ENCODE data around the gene MSH5.
A peak's percentile ranks its signal among the peaks of the same experiment; 100 is the strongest.
"Not testable (repeated sequence)": the region's sequence is repeated elsewhere in the genome, so short reads cannot be mapped to it uniquely, and the experiment has no call there.

The MSH5 gene

GRCh38 chr6:31777667-31778050 lies 37.9 kb downstream of the MSH5 start:
- DNase-seq (ENCODE audit: low read depth in 3 of 3, low spot score in 1 of 3): no peak

DNA sequence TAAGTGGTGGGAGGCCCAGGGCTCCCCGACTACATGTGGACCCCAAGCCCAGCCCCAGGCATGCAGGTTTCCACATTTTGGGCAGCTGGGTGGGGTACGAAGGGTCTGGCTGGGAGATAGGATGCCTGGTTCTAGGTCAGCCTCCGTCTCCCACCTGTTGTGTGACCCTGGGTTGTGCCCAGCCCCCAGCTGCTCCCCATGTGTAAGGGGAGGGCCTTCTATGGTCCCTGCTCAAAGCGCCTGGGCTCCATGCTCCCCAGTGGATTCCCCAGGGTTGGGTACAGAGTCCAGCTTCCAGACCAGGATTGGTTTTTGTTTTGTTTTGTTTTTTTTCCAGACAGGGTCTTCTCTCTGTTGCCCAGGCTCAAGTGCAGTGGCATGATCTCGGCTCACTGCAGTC lies 38.4 kb downstream of the MSH5 start:
- no peak for DNase-seq (ENCODE audit: low read depth in 3 of 3, low spot score in 1 of 3)

GRCh38 chr6:31778999-31779885 lies 39.4 kb downstream of the MSH5 start:
- DNase-seq (ENCODE audit: low read depth in 3 of 3, low spot score in 1 of 3): no peak

DNA sequence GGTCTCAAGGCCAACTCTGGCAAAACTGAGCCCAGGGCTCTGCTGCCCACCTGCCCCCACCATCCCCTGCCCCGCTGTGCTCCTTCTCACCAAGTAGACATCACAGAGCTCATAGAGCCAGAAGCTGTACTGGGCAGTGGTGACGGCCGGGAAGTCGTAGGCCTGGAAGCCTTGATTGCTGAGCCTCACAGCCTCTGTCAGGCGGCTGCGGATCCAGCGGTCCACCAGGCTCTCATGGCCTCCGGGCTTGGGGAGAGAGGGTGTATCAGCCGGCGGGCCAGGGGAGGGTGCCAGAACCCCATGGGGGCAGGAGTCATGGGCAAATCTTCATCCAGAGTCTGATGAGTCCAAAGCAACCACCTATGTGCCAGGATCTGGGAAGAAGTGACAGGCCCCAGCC lies 40.1 kb downstream of the MSH5 start:
- no peak for DNase-seq (ENCODE audit: low read depth in 3 of 3, low spot score in 1 of 3)

GRCh38 chr6:31780507-31781243 lies 40.9 kb downstream of the MSH5 start:
- no peak for DNase-seq (ENCODE audit: low read depth in 3 of 3, low spot score in 1 of 3)

GRCh38 chr6:31781244-31782125 lies 41.7 kb downstream of the MSH5 start:
- DNase-seq (ENCODE audit: low read depth in 3 of 3, low spot score in 1 of 3): no peak

- DNase-seq (ENCODE audit: low read depth in 3 of 3, low spot score in 1 of 3): no peak
These were observed 42.5 kb downstream of the MSH5 start for GRCh38 chr6:31782126-31782855.

DNA sequence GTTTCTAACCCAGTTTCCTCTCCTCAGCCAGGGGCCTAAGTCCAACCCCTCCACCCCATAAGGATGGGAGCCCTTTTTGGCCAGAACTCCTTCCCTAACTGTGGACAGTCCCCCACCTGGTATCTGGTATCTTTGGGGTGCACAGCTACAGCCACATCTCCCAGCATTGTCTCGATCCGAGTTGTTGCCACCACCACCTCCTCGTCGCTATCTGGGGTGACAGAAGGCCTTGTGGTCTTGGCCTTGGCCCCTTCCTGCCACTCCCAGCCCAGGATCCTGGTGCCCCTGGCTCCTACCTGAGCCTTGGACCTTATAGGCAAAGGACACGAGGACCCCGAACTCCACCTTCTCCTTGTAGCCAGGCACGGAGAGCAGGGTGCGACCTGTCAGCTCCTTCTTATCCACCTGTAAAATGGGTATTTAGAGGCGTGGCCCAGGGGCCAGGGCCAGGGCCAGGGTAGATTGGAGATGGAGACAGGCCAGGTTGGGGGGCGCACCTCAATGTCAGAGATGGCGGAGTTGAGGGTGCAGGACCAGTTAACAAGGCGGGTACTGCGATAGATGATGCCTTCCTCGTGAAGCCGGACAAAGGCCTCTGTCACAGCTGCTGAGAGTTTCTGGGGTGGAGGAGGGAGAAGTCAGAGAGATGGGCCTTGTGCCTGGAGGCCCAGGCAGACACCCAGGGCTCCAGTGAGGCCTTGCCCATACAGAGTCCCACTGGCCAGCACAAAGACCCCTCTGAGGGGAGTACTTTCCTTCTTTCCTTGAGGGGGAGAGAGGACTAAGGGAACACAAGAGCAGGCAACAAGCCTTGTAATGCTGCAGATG lies 44.5 kb downstream of the MSH5 start:
- DNase-seq (ENCODE audit: low read depth in 3 of 3, low spot score in 1 of 3): no peak

- no peak for DNase-seq (ENCODE audit: low read depth in 3 of 3, low spot score in 1 of 3)
These were observed 45.7 kb downstream of the MSH5 start for GRCh38 chr6:31785475-31785874.

DNA sequence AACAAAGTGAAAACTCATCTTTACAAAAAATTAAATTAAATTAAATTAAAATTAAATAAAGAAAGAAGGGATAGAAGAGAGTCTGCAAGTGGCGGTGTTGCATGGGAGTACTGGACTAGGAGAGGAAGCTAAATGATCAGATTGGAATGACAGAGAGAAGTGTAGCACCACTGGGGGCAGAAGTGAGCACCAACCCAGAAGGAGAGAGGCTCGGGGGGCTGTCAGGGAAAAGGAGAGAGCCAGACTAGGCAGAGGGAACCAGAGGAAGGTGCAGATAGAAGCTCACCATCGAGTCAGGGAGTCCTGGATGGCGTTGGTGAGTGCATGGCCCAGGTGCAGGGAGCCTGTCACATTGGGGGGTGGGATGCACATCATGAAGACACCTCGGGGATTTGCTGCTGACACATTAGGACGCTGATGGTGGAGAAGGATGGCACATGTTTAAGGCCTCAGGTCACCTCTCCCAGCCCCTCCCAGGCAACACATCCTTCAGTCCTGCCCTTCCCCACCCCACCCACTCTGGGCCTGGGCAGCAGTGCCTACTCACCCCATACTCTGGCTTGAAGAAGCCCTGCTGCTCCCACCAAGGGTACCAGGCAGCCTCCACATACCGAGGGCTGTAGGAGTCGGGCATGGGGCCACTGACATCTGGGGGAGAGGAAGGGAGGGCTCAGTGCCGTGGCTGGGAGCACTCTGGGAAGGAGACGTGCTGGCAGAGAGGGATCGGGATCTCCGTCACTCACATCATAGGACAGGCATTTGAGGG lies 51.7 kb downstream of the MSH5 start:
- no peak for DNase-seq (ENCODE audit: low read depth in 3 of 3, low spot score in 1 of 3)

DNA sequence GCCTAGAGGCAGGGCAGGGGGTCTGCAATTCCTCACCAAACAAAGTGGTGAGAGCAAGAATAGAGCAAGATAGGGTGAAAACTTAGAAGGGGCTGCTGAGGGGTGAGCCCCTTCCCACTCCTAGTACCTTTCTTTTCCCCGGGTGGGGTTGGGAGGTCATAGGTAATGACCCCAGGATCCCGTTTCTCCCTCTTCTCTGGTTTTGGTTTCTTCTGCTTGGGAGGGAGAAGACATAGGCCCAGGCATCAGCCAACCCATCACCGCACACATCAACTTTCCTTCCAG lies 52.2 kb downstream of the MSH5 start:
- DNase-seq (ENCODE audit: low read depth in 3 of 3, low spot score in 1 of 3): no peak

DNA sequence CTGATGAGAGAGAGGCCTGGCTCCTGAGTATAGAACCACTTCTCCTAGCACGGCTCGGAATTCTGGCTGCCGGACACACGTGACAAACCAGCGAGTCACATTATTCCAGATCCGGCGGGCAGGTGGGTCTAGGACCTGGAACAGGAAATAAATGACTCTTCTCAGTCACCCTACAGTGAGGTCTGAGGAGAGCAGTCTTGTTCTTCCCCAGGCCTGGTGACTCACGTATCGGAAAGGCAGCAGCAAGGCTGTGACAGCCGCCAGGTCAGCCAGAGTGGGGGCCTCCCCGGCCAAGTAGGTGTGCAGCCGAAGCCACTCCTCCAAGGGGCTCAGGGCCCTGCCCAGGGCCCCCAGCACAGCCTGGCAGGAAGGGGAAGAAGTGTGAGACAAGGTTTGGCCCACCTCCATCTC lies 53.0 kb downstream of the MSH5 start:
- no peak for DNase-seq (ENCODE audit: low read depth in 3 of 3, low spot score in 1 of 3)

DNA sequence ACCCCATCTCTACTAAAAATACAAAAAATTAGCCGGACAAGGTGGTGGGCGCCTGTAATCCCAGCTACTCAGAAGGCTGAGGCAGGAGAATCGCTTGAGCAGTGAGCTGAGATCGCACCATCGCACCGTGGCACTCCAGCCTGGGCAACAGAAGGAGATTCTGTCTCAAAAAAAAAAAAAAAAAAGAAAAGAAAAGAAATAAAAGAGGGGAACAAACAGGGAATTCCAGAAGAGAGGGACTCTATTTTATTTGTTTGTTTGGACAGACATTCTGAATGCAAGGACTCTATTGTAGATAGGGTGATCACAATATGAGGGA lies 54.1 kb downstream of the MSH5 start:
- DNase-seq (ENCODE audit: low read depth in 3 of 3, low spot score in 1 of 3): not testable (repeated sequence)

DNA sequence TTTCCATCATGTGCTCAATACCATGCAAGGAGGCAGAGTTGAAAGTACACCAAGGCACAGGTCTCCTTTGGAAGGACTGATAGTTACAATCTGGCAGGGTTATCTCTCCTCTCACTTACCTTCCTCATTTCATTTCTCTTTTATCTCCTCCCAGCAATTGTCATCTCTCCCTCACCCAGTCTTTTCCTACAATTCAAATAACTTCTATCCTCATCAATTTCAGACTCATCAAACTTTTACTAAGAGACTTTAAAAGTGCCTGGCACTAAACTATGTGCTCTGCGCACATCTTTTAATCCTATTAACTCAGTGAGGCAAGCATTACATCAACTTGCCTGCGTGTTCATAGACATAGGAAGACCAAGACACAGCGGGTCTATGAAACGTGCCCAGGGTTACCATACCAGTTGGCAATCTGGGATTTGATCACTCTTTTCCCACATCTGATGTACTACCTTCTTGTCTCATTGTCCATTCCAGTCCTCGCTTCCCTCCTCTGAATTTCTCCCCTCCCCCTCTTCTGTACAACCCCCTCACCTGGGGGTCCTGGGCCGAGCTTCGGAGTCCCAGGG lies 54.6 kb downstream of the MSH5 start:
- no peak for DNase-seq (ENCODE audit: low read depth in 3 of 3, low spot score in 1 of 3)

DNA sequence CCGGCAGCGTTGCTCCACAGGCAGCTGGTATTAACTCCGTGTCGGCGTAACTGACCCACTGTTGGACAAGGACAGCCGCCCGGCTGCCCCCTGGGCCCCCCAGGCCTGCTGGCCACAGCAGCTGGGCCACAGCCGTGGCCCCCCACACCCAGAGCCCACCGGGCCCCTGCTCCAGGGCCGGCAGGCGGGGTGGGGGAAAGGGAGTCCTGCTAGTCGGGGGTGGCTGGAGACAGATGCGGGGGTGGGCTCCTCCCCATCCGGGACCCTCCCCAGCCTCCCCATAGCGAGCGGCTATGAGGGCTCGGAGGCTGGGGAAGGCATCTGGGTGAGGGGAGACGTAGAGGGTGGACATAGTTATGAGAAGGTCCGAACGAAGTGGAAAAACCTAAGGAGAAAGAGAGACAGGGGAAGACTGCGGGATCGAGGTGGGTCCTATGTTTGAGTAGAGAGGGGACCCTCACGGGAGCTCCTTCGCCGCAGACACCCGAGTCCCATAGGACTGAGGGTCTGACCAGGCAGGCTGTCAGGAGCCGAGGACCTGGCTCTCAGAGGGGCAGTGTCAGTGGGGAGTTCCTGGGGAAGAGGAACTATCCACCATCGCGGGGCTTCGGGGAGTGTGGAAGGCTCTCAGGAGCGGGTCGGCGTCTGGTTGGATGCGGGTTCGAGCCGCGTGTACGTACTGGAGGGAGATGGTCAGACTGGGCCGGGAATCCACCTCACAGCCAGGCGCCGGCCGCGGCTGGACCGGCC lies 55.2 kb downstream of the MSH5 start:
- DNase-seq (ENCODE audit: low read depth in 3 of 3, low spot score in 1 of 3): no peak

DNA sequence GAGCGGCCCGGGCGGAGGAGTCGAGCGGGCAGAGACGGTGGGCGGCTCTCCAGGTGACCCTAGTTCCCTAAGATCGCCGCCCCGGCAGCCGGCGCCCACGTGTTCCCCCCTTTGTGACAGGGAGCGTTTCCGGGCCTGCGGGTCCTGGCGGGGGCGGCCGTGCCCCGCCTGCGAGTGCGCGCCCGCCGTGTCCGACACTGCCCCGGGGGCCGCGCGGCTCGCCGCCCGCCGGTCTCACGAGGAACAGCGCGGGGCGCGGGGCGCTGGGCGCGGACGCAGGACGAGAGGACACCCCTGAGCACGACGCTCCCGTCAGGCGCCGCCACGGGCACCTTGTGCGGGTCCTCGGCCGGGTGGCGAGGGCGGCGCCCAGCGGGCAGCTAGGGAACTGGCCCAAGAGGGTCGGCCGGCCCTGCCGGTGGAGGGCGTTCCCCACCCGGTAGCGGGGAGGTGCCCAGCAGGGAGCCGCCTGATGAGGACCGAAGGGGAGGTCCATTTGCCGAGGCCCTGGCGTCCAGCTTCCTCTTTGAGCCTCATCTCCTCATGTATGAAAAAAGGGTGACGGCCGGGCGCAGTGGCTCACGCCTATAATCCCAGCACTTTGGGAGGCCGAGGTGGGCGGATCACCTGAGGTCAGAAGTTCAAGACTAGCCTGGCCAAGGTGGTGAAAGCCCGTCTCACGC lies 56.0 kb downstream of the MSH5 start, which contains the start of gene VARS1:
Gene VARS1, minus strand, starts transcription at position 137 of the 683 bp plus-strand sequence. CDS start 535 bp downstream, outside the sequence.
- DNase-seq (ENCODE audit: low read depth in 3 of 3, low spot score in 1 of 3): peak; percentile 60 to 72 (median 70)

DNA sequence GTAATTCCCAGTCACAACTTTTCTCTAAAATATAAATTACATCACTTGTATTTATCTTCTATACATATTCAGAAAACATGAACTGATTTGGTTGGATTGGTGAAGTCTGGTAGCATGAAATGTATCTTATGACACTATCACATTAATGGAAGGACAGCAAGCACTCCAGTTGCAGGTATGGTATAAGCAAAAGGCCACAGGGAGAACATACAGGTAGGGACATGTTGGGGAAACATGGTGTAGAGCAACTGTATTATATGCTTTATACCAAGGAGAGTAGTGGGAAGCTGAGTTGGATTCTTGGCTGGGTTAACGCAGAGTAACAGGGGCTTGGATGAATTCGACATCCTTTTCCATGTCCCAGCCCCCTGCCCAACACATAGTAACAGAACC lies 57.2 kb downstream of the MSH5 start:
- DNase-seq (ENCODE audit: low read depth in 3 of 3, low spot score in 1 of 3): no peak

DNA sequence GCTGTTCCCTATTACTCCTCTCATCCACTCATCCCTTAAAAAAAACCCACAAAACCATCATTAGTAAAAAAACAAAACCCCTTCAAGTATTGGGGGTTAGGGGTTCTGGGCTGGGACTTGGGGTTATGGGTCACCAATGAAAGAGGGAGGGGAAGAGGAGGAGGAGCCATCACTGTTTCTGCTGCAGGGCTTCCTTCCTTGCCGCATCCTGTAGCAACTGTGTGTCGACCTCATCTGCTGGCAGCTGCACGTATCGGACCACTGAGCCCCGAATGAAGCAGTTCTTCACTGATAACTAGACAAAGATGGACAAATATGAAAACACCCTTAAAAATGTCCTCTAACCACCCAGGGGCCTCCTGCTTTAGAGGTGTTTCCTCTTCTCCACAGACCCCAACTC lies 57.8 kb downstream of the MSH5 start:
- no peak for DNase-seq (ENCODE audit: low read depth in 3 of 3, low spot score in 1 of 3)
